ENCODE results near the gene MALRD1.

Gene MALRD1

GRCh38 chr10:19144206-19144605 is 95.6 kb downstream of the MALRD1 start:
- no peaks in the 10 kb centered on the region for H3K4me1 ChIP-seq (ENCODE audit: insufficient read depth, low read length, severe bottlenecking)
- TF ChIP-seq CTCF (IDR thresholded peaks at IDR 0.05; ENCODE audit: low read length) (no peak), EZH2 (IDR thresholded peaks at IDR 0.05; ENCODE audit: borderline replicate concordance, low read length) (no peak)
- no peak overlapping the region for H3K9ac ChIP-seq (ENCODE audit: low read length)
- no peaks in the 10 kb centered on the region for H3F3A ChIP-seq (ENCODE audit: insufficient read depth, low read length)
- no peaks in the 10 kb centered on the region for H3K79me2 ChIP-seq (ENCODE audit: insufficient read depth, low read length)
- no peaks in the 10 kb centered on the region for H3K9me2 ChIP-seq (ENCODE audit: low read depth, low read length)
- H3K27ac ChIP-seq (ENCODE audit: low read depth, low read length, poor library complexity, severe bottlenecking) = no peak overlapping the region
- H3K27me3 ChIP-seq (ENCODE audit: insufficient read depth, low read length) = no peaks in the 10 kb centered on the region
- no peaks in the 10 kb centered on the region for H3K9me3 ChIP-seq (ENCODE audit: low read length)
- no peaks in the 10 kb centered on the region for H4K20me1 ChIP-seq (ENCODE audit: insufficient read depth, low read length)
- H3K4me3 ChIP-seq (ENCODE audit: low read depth, low read length, poor library complexity, severe bottlenecking) = no peak overlapping the region
- H3K4me2 ChIP-seq (ENCODE audit: low read length) = no peak overlapping the region
- no peaks in the 10 kb centered on the region for H3K36me3 ChIP-seq (ENCODE audit: insufficient read depth, low read length)
- no peak overlapping the region for H2AFZ ChIP-seq (ENCODE audit: low read length)

DNA sequence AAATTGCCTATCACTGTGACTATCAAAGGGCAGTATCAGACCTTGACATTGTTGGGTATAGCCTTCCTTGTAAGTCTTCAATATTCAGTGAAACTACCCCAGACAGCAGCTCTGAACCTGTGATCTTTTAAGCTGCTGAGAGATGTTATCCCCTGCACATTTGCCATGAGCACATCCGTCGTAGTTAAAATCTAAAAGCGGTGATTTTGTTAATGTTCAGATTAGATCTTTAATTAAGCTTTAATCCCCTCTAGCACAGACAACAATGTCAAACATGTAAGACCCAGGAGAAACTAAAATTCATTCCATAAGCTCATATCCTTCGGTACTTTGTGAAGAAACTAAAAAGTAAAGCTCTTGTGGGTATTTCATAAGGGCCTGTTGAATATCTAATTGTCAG is 105.8 kb downstream of the MALRD1 start:
- Histone ChIP-seq H3K4me1 (ENCODE audit: insufficient read depth, low read length, severe bottlenecking) (no peaks in the 10 kb centered on the region), H2AFZ (ENCODE audit: low read length) (no peak overlapping the region), H3K4me2 (ENCODE audit: low read length) (no peak overlapping the region), H3K27ac (ENCODE audit: low read depth, low read length, poor library complexity, severe bottlenecking) (no peak overlapping the region), H3K9me3 (ENCODE audit: low read length) (no peaks in the 10 kb centered on the region), H3K36me3 (ENCODE audit: insufficient read depth, low read length) (no peaks in the 10 kb centered on the region), H3K27me3 (ENCODE audit: insufficient read depth, low read length) (no peaks in the 10 kb centered on the region), H3K4me3 (ENCODE audit: low read depth, low read length, poor library complexity, severe bottlenecking) (no peak overlapping the region), H3K9ac (ENCODE audit: low read length) (no peak overlapping the region), H3K79me2 (ENCODE audit: insufficient read depth, low read length) (no peaks in the 10 kb centered on the region), H3K9me2 (ENCODE audit: low read depth, low read length) (no peaks in the 10 kb centered on the region), H4K20me1 (ENCODE audit: insufficient read depth, low read length) (no peaks in the 10 kb centered on the region), H3F3A (ENCODE audit: insufficient read depth, low read length) (no peaks in the 10 kb centered on the region)
- no peak for TF ChIP-seq EZH2 (IDR thresholded peaks at IDR 0.05; ENCODE audit: borderline replicate concordance, low read length)
- TF ChIP-seq CTCF (IDR thresholded peaks at IDR 0.05; ENCODE audit: low read length) = no peak

DNA sequence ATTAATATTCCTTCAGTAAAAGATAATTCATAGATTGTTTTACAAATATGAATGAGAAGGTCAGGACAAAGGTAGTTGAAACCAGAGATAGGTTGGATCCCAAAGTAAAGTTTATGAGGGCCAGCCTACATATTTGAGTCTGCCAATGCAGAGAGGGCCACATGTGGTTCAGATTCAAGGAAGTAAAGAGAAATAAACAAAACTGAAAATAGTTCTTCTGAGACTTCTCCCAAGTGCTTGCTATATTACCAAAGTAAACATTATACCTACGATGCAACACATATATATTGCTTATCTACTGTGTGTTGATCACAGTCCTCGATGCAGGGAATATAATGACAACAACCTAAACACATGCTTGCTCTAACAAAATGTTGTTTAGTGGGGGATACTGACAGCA is 109.8 kb downstream of the MALRD1 start:
- TF ChIP-seq CTCF (IDR thresholded peaks at IDR 0.05; ENCODE audit: low read length) (no peak), EZH2 (IDR thresholded peaks at IDR 0.05; ENCODE audit: borderline replicate concordance, low read length) (no peak)
- H4K20me1 ChIP-seq (ENCODE audit: insufficient read depth, low read length) = no peaks in the 10 kb centered on the region

More for the DNA sequence above, 109.8 kb downstream of the MALRD1 start:
- Histone ChIP-seq H3K27ac (ENCODE audit: low read depth, low read length, poor library complexity, severe bottlenecking) (no peak overlapping the region), H3K9ac (ENCODE audit: low read length) (no peak overlapping the region), H3K9me2 (ENCODE audit: low read depth, low read length) (no peaks in the 10 kb centered on the region), H2AFZ (ENCODE audit: low read length) (no peak overlapping the region), H3K4me1 (ENCODE audit: insufficient read depth, low read length, severe bottlenecking) (no peaks in the 10 kb centered on the region), H3K79me2 (ENCODE audit: insufficient read depth, low read length) (no peaks in the 10 kb centered on the region), H3K4me3 (ENCODE audit: low read depth, low read length, poor library complexity, severe bottlenecking) (no peak overlapping the region), H3F3A (ENCODE audit: insufficient read depth, low read length) (no peaks in the 10 kb centered on the region), H3K9me3 (ENCODE audit: low read length) (no peaks in the 10 kb centered on the region), H3K27me3 (ENCODE audit: insufficient read depth, low read length) (no peaks in the 10 kb centered on the region), H3K36me3 (ENCODE audit: insufficient read depth, low read length) (no peaks in the 10 kb centered on the region), H3K4me2 (ENCODE audit: low read length) (no peak overlapping the region)

All from OCI-LY1 (cell line).